Fibroblast of upper back skin (primary cell): Measurements from ENCODE around the gene PRDM5.

Experiments used
- DNase-seq: peaks from one replicate; pipeline ENCODE4 v3.0.0-alpha.2; 2013

The PRDM5 gene

GRCh38 chr4:120855307-120856001, 67.1 kb downstream of the PRDM5 start:
- no peak for DNase-seq

DNA sequence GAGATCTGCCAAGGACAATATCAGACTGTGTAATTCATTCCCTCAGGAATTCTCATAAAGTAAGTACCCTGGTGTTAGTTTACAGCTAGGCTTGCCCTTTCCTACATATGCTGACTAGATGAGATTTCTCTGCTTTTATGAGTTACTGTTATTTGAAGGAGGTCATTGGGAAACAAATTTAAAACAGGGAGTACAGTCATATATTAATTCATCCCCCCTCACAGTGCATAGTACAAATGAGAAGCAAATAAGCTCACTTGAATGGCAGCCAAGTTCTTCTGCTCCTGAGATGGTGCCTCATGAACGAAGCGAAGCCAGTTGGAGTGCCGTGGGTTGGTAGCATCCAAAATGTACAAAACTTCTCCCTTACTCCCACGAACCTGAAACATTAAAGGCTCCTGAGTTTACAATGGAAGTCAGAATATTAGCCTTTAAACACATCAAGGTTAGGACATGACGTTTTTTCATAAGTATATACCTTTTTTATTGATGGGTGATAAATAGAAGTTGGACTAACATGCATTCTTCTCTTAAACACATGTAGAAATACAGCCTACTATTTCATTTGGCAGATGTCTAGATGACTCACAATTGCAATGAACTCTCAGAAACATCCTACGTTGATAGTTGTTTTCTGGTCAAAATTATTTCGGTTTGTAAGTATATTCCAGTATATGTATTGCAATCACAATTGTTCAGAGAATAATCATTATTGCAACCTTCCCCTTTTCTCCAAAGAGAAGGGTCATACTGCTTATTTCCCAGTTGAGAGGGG, 69.2 kb downstream of the PRDM5 start:
- peak; percentile 63 for DNase-seq

- DNase-seq: peak; percentile 91
Observed at GRCh38 chr4:120850018-120850599, 72.4 kb downstream of the PRDM5 start.

GRCh38 chr4:120847019-120847582, 75.4 kb downstream of the PRDM5 start:
- no peak for DNase-seq

DNA sequence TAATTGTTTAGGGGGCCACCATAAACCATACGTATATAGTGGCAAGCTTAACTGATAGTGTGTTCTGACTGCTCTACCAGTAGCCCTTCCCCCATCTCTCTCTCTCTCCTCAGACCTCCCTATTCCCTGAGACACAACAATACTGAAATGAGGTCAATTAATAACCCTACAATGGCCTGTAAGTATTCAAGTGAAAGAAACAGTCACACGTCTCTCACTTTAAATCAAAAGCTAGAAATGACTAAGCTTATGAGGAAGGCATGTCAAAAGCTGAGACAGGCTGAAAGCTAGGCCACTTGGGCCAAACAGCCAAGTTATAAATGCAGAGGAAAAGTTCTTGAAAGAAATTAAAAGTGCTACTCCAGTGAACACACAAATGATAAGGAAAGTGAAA, 78.0 kb downstream of the PRDM5 start:
- DNase-seq: no peak

DNA sequence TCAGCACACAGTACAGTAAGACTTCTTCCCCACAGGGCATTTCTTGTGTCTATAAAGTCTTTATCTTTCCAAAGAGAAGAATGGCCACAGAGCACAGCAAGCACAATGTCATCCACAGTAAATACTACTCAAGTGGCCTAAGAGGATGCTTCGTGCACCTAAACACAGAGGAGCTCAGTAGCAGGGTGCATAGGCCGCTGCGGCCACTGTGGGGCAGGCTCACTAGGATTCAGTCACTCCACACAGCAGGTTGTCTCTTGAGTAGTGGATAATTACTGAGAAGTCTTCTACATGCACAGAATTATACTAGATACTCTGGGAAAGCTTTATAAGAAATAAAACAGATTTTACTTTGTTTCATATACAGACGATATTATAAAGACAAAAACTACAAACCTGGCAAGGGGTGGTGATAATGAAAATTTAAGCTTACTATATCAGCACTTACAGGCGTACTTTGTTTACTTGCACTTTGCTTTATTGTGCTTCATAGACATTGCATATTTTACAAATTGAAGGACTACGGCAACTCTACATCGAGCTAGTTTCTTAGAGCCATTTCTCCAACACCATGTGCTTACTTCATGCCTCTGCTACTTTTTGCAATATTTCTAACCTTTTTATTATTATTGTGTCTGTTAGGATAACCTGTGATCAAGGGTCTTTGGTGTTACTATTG, 78.5 kb downstream of the PRDM5 start:
- DNase-seq: no peak

GRCh38 chr4:120842031-120842430, 80.5 kb downstream of the PRDM5 start:
- DNase-seq: peak; percentile 87

GRCh38 chr4:120841580-120841979, 80.9 kb downstream of the PRDM5 start:
- peak; percentile 61 for DNase-seq

- DNase-seq: no peak
Observed at GRCh38 chr4:120839974-120840751, 82.4 kb downstream of the PRDM5 start.

DNA sequence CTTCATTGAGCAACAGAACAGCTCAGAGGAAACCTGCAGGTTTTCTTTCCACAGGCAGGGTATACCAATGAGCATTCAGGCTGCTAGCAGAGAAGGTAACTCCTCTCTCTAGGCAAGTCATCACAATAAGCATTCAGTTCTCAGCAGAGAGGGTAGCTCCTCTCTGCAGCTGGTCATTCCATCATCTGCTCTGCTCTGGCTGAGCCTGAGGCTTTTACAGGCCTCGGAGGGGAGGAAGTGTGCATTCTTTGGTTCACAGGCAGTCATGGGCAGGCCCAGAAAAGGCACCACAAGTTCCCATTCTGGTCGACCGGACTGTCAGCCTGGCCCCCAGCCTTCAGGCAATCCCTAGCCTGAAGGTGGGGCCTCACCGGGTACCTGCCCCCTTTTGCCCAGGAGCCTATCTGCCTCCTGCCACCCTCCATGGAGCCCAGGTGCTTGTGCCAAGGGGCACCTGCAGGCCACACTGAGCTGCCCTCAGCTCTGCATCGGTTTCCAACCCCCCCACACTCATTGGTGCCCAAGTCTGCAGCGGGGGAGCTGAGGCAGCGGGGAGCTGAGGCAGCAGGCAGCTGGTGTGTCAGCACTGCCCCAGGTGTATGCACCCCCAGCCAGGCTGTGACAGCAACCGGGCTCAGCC, 83.1 kb downstream of the PRDM5 start:
- DNase-seq: no peak

- DNase-seq: no peak
Observed at GRCh38 chr4:120838784-120839183, 83.7 kb downstream of the PRDM5 start.

- no peak for DNase-seq
Observed at GRCh38 chr4:120837656-120838055, 84.9 kb downstream of the PRDM5 start.

GRCh38 chr4:120835342-120835741, 87.2 kb downstream of the PRDM5 start:
- no peak for DNase-seq

- DNase-seq: no peak
Observed at GRCh38 chr4:120830204-120830603, 92.3 kb downstream of the PRDM5 start.

DNA sequence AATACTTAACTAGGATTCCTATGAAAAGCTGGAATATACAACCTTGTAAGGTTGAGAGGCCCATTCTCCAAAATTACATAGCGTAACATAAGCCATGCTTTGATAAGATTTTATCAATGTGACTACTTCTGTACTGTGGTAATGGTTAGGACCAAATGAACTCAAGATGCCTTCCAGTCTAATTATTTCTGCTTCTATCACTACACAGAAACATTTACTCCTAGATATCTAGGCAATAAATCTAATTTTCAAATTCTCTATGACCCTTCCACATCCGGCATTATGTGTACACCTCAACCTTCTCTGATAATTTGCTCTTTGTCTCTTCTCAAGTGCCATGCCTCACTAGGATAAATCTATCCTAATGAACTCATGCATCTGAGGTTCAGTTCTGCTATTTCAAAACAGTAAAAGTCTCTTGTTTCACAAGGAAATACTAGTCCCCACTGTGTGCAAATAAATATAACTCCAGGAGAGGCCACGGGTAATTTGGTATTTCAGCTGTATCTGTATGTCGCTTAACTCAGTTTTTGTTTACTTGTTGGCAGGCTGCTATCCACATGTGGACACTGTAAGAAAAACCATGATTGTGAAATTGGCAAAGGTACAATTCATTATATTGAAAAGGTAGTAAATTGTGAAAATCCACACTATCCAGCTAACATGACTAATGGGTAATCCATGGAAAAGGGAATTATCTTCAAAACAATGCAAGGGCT, 93.3 kb downstream of the PRDM5 start:
- DNase-seq: no peak

GRCh38 chr4:120826853-120827252, 95.7 kb downstream of the PRDM5 start:
- DNase-seq: no peak

DNA sequence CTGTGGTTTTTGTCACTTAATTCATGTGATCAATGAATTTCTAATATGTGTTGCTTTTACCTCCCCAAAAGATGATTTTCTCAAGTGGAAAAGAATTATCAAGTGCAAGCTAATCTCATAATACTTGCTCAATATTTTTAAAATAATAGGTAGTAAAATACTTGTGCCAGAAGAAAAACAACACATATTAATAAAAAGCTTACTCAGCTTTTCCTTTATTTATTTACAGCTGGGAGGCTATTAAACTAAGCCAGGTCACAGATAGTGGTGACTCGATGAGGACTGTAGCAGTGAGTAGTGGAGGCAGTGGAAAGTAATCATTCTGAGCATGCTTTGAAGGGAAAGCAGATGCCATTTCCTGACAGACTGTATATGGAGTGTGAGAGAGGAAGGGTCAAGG, 96.1 kb downstream of the PRDM5 start:
- no peak for DNase-seq

DNA sequence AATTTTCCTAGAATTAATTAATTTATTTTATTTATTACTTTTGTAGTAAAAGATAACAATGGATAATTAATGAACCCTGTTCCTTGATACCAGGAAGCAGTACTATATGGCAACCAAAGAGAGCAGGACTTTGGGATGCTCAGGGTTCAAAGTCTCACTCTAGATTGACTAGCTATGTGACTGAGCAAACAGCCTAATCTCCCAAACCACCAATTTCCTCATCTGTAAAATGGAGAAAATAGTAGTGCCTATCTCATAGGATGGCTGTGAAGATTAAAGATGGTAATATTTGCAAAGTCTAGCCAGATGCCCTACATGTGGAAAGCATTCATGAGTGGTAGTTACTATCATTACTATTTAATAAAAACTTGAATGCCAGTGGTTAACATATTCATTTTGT, 97.6 kb downstream of the PRDM5 start:
- DNase-seq: no peak

GRCh38 chr4:120821977-120822376, 100.5 kb downstream of the PRDM5 start:
- DNase-seq: no peak

DNA sequence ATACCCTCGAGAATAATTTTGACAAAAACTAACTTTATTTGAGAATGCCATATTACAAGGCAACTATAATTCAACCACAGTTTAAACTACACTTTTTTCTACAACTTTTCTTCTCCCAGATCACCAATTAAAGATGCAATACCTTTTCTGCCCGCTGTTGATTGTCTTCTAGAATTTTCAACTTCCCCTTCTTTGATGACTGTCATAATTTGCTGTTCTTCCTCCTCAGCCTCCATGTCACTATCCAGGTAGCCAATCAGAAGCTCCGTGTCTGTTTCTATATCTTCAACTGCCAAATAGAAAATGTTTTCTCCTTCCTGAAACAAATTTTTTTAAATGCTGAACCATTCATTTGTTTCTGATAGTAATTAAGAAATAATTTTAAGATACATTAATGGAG, 101.5 kb downstream of the PRDM5 start:
- no peak for DNase-seq

DNA sequence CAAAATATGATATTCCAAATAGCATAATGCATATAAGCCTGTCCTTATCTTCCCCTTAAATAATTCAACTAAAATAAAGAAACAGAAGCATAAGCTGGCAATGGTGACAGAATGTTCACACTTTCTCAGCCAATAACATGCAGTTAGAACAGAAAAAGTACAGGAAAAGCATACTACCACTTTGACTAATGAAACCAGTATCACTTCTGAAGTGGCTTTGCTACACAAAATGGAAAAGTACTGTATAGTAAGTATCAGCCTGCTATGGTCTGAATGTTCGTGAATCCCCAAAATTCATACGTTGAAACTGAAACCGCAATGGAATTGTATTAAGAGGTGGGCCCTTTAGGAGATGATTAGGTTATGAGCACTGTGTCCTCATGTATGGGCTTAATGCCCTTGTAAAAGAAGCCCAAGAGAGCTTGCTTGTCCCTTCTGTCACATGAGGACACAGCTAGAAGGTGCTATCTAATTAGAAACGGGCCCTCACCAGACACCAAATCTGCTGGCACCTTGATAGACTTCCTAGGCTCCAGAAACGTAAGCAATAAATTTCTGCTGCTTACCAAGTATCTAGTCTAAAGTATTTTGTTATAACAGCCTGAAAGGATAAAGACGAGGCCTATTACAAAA, 102.6 kb downstream of the PRDM5 start:
- DNase-seq: no peak
